HTR-8/SVneo (cell line): ENCODE results near the gene WNT7B.
A peak's percentile ranks its signal among the peaks of the same experiment; 100 is the strongest.

ENCODE experiments used
- DNase-seq: peaks from one replicate; pipeline ENCODE4 v3.0.0; 2011; ENCODE audit warnings: low spot score, mixed read lengths; ENCODE audit not compliant: insufficient read length
- FAIRE-seq: peaks from 2 replicates; lab custom pipeline; 2011; peaks lifted over from hg19 to GRCh38; lab: Jason Lieb, UNC

WNT7B gene

DNA sequence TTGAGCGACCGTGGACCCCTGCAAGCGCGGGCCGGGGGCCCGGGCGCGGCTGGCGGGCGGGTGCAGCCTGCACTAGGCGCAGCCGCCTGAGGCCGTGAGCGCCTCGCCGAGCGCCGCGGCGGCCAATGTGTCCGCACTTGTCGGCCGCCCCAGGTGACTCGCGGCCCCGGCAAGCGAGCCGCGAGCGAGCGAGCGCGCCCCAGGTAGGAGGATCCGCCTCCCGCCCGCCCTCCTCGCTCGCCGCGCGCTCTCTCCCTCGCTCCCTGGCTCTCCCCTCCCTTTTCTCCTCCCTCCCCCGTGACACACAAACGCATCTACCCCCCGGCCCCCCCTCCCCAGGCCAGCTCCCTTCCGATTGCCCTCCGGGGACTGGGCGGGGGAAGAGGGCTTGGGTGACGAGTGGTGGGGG is at the start of gene WNT7B:
TSS of gene WNT7B (minus strand) at position 160 of the 409 bp plus-strand sequence. CDS start 408 bp downstream, outside the sequence.
- DNase-seq, result no peak
- FAIRE-seq, result no peak

DNA sequence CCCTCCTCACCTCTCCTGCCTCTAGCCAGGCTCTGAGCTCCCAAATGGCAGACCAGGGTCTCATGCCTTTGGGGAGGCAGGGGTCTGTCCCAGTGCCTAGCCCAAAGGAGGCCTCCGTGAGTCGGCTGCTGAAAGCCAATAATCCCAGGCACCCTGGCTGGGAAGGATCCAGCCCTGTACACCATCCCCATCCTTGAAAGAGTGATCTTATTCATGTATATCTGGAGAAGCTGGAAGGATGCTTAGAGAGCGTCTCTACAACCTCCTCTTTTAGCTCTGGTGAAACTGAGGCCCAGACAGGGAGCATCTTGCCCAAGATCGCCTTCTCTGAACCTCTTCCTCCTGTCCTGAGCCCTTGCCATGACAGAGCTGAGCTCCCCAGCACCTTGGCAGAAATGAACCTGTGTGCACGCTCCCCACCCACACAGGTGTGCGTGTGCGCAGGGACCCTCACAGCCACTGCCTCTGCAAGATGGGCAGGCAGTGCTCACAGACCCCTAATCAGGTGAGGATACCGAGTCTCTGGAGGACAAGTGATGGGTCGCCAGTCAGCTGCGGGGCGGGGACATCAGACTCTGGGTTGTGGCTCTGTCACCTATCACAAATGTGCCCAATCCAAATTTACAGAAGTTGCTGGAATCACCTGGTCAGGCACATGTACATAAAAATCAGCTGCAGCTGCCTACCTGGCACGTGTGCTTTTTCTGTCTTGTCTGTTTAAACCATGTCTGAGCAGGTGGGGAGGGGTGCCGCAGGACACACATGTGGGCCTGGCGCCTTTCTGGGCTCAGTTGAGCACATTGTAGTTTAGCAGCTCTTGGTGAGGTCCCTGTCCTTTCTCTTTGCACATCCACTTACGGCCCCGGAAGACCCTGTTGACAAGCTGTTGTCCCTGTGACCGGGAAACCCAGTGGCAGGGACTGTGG is 49.3 kb upstream of the WNT7B start:
- FAIRE-seq (no peak), DNase-seq (no peak)

DNA sequence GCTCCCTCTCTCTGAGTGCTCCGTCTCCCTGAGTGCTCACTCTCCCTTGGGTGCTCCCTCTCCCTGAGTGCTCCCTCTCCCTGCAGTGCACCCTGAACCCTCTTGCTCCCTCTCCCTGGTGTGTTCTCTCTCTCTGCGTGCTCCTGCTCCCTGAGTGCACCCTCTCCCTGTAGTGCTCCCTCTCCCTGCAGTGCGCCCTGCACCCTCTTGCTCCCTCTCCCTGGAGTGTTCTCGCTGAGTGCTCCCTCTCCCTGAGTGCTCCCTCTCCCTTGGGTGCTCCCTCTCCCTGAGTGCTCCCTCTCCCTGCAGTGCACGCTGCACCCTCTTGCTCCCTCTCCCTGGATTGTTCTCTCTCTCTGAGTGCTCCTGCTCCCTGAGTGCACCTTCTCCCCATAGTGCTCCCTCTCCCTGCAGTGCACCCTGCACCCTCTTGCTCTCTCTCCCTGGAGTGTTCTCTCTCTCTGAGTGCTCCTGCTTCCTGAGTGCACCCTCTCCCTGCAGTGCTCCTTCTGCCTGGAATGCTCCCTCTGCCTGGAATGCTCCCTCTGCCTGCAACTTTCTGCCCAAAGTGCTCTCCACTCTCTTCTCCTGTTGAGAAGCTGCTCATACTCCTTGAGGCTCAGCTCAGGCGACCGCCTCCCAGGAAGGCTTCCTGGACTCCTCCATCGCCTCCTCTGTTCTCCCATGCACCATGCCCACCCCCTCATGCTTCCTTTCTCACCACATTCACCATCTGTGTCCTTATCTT is 48.4 kb upstream of the WNT7B start:
- FAIRE-seq (no peak), DNase-seq (no peak)

GRCh38 chr22:46024136-46024840 is 47.3 kb upstream of the WNT7B start:
- FAIRE-seq (no peak), DNase-seq (no peak)

DNA sequence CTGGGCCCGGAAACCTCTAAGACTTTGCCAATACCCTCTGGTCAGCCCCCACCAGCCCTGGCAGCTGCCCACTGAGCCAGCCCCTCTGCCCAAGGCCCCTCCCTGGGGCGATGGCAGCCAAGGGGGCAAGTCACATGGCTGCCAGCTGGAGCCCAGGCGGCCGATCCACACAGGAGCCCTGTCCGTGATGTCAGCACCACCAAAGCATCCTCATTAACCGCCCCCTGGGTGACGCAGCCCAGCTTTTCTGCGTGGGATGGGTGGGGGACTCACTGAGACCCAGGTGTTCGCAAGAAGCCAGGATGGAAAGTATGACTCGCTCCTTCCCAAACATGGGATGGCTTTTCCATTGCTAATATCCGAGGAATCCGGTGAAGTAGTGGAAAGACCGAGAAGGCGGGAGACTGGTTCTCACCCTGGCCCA is 46.6 kb upstream of the WNT7B start:
- FAIRE-seq, result peak; percentile 13

GRCh38 chr22:46022881-46023512 is 46.0 kb upstream of the WNT7B start:
- no peak for DNase-seq
- FAIRE-seq, result no peak

More for the DNA sequence above, 46.6 kb upstream of the WNT7B start:
- no peak for DNase-seq

DNA sequence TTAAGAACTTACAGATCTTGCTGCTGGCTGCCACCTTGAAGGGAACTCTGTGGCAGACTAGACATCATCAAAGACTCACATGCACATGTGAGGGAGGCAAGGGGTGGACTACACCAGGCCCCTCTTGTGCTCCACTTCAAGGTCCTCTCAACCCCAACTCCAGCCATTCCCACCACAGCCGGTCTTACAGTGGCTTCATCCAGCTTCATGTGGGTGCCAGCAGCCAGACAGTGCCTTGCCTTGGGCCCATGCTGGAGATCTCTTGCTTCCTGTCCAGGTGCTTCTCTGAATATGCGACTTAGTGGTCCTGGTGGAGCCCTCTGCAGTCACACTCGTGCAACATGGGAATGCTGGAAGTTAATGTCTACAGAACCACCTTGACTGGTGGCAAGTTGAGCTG is 44.6 kb upstream of the WNT7B start:
- DNase-seq (no peak), FAIRE-seq (no peak)

GRCh38 chr22:46019351-46019750 is 42.4 kb upstream of the WNT7B start:
- FAIRE-seq, result no peak

GRCh38 chr22:46018859-46019258 is 41.9 kb upstream of the WNT7B start:
- no peak for FAIRE-seq
- DNase-seq, result no peak

More at GRCh38 chr22:46019351-46019750, 42.4 kb upstream of the WNT7B start:
- no peak for DNase-seq

DNA sequence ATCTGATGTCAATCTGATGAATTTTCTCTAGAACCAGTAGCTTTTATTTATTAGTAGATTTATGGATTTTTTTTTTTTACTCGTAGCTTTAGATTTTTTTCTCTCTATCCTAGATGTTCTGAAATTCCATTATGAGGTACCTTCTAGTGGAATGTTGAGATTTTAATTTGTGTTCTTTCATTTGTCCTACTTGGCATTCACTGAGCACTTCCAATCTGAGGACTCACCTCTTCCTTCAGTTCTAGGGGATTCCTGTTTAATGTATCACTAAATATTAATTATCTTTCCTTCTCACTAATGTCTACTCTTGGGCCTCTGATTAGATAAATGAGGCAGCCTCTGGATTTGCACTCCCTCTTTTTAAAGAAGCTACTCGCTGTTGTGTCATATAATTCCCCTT is 40.2 kb upstream of the WNT7B start:
- FAIRE-seq (no peak), DNase-seq (no peak)

GRCh38 chr22:46013460-46014416 is 36.8 kb upstream of the WNT7B start:
- FAIRE-seq, result peak; percentile 87
- DNase-seq, result peak; percentile 93

DNA sequence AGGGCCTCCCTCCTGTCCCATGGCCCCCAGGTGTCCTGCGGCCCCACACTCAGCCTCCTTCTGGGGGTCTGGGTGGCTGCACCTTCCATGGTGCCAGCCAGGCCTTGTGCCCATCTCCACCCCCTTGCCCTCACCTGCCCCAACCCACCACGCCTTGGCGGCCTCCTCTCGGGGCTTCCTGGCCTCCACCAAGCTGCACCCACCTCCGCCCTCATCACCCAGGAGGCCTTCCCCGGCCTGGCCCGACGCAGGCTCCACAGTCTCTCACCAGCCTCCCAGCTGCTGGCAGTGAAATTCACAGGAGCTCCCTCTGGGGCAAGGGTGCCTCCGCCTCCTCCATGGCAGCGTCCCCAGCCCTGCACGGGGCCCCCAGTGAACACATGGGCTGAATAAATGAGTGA is 35.9 kb upstream of the WNT7B start:
- no peak for FAIRE-seq

DNA sequence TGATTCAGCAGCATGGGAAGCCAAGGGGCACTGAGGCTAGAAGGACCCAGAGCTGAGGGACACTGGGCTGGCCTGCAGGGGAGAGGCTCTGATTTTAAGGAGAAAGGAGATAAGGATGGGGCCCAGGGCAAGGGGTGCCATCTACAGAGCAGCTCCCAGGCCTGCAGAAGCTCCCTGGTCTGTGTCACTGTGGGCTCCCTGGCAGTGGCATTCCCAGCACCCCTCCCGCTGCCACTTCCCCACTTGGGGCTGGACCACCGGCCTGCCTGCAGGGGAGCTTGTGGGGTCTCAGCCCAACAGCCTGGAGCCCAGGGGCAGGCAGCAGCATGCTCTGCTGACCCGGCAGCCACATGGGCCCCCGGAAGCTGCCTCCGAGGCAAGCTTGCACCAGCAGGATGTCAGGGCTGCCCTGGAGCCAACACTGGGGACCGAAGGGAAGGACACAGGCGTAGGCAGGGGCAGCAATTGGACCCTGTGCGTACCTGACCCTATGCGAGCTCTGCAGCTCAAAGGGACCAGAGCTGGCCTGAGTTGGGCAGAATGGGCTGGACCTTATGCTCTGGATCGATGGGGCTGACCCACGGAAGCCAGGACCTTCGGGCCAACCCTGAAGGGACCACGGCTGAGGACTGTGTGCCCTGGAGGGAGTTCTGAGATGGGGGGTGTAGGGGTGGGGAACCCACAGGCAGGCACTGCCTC is 35.4 kb upstream of the WNT7B start:
- FAIRE-seq (no peak), DNase-seq (no peak)

More for the DNA sequence above, 35.9 kb upstream of the WNT7B start:
- no peak for DNase-seq

GRCh38 chr22:46011627-46012181 is 34.7 kb upstream of the WNT7B start:
- DNase-seq (no peak), FAIRE-seq (no peak)

DNA sequence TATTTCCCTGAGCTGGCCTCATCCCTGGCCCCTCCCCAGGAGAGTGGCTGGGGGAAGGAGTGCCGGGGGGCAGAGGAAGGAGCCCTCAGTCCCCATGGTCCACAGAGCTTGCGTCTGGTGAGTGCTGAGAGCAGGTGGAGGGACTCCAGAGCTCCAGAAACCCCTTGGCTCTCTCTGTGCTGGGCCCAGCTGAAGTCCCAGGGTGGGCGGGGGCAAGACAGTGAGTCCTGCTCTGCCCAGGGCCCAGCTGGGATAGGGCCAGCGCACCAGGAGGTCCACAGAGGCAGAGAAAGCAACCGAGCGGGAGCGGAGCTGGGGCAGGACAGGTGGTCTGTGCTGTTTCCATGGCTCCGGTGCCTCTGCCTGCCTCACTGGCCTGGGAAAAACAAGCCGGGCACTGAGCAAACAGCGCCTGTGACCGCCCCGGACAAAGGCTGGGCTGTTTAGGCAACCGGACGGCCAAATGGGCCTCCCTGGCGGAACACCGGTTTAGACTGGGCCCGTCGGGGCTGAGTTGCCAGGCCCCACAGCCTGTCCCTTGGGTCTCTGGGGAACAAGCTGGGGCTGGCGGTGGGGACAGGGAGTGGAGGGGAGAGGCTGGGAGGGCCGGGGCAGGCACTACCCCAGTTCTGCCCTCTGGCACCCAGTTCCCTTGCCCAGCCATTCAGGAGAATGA is 34.1 kb upstream of the WNT7B start:
- DNase-seq (no peak), FAIRE-seq (no peak)

GRCh38 chr22:46010207-46010867 is 33.4 kb upstream of the WNT7B start:
- FAIRE-seq, result no peak
- DNase-seq, result no peak

- DNase-seq, result no peak
- FAIRE-seq, result no peak
Measured at GRCh38 chr22:46009730-46010129, 32.8 kb upstream of the WNT7B start.
